GM23248 (cell line): ENCODE results near the gene E2F7. TPM values are rescaled to one million over a fixed set of nuclear protein-coding genes. Genes with fewer than 3 reads are reported as not detected.
A peak's percentile ranks its signal among the peaks of the same experiment; 100 is the strongest.

ENCODE experiments used
- DNase-seq: peaks from one replicate; pipeline ENCODE4 v3.0.0-alpha.2; 2015
- H2AFZ ChIP-seq: fragments of 200-600 bp; sonication (generic); 2 replicates; pipeline ENCODE4 v1.6.1; 2016; ENCODE audit warnings: antibody characterized with exemption
- H3F3A ChIP-seq: fragments of 200-600 bp; sonication (generic); 2 replicates; pipeline ENCODE4 v1.6.1; 2016; ENCODE audit warnings: mild to moderate bottlenecking, antibody characterized with exemption, mixed run types; ENCODE audit not compliant: insufficient read depth
- H3K27ac ChIP-seq: fragments of 200-600 bp; sonication (generic); 2 replicates; pipeline ENCODE4 v1.5.1; 2016; ENCODE audit warnings: mild to moderate bottlenecking
- H3K27me3 ChIP-seq: fragments of 200-600 bp; sonication (generic); replicated peaks from 2 replicates; pipeline ENCODE4 v1.6.1; 2016; ENCODE audit warnings: mild to moderate bottlenecking; ENCODE audit not compliant: insufficient read depth
- H3K36me3 ChIP-seq: fragments of 200-600 bp; sonication (generic); 2 replicates; pipeline ENCODE4 v1.6.1; 2016; ENCODE audit warnings: low read depth, mild to moderate bottlenecking
- H3K4me1 ChIP-seq: fragments of 200-600 bp; sonication (generic); 2 replicates; pipeline ENCODE4 v1.6.1; 2016; ENCODE audit warnings: mild to moderate bottlenecking; ENCODE audit not compliant: insufficient read depth
- H3K4me2 ChIP-seq: fragments of 200-600 bp; sonication (generic); one replicate; pipeline ENCODE4 v1.6.1; 2016; ENCODE audit warnings: mild to moderate bottlenecking; ENCODE audit not compliant: unreplicated experiment
- H3K4me3 ChIP-seq: fragments of 200-600 bp; sonication (generic); 2 replicates; pipeline ENCODE4 v1.5.1; 2016; ENCODE audit warnings: mild to moderate bottlenecking
- H3K79me2 ChIP-seq: fragments of 200-600 bp; sonication (generic); 2 replicates; pipeline ENCODE4 v1.6.1; 2016; ENCODE audit warnings: mild to moderate bottlenecking; ENCODE audit not compliant: insufficient read depth
- H3K9ac ChIP-seq: fragments of 200-600 bp; sonication (generic); 2 replicates; pipeline ENCODE4 v1.6.1; 2016; ENCODE audit warnings: mild to moderate bottlenecking
- H3K9me2 ChIP-seq: fragments of 200-600 bp; sonication (generic); 2 replicates; pipeline ENCODE4 v1.6.1; 2016; ENCODE audit warnings: mixed run types, mild to moderate bottlenecking, moderate library complexity; ENCODE audit not compliant: insufficient read depth
- H3K9me3 ChIP-seq: fragments of 200-600 bp; sonication (generic); one replicate; pipeline ENCODE4 v1.6.1; 2017; ENCODE audit warnings: low read depth
- H4K20me1 ChIP-seq: fragments of 200-600 bp; sonication (generic); 2 replicates; pipeline ENCODE4 v1.6.0; 2016; ENCODE audit not compliant: insufficient read depth
- EZH2 ChIP-seq: fragments of 200-600 bp; sonication (generic); IDR thresholded peaks from 2 replicates; pipeline ENCODE4 v1.6.1; 2018; ENCODE audit warnings: antibody characterized with exemption, mild to moderate bottlenecking; ENCODE audit not compliant: insufficient read depth, poor library complexity, severe bottlenecking
- EZH2phosphoT487 ChIP-seq: fragments of 200-600 bp; sonication (generic); IDR thresholded peaks from 2 replicates; pipeline ENCODE4 v1.6.1; 2018; ENCODE audit warnings: antibody characterized with exemption, moderate library complexity, mild to moderate bottlenecking, low read depth; ENCODE audit not compliant: insufficient read depth
- WGBS, 2 experiments: methylation state at CpG; one replicate each; pipeline ENCODE4 v1.1.6; 2015 to 2017; ENCODE audit warnings: low lambda C conversion rate in 2 of 2, low coverage in 1 of 2; ENCODE audit errors: missing lambda C conversion rate in 2 of 2; 5-methylcytosine and 5-hydroxymethylcytosine counted together
- in situ Hi-C: fragments of 300-500 bp; cut with MboI; formaldehyde crosslinking; loops from 2 replicates; pipeline ENCODE4 v1.15.0; 2020
- polyA plus RNA-seq: library from polyadenylated mRNA; unstranded; fragments of >200 nt; fragmentation: Nextera tagmentation; extraction: Ambion mirVana; gene quantifications from 2 replicates; pipeline ENCODE4 v1.2.1, GENCODE V29; 2016
- total RNA-seq: library from RNA; depleted of rRNA; stranded (reverse); fragments of >200 nt; shearing (Covaris generic); gene quantifications from 2 replicates; pipeline ENCODE4 v1.2.3, GENCODE V29; 2014

The E2F7 gene
- total and polyA plus RNA-seq, 2 experiments from 2014 or later = 2.5 to 5.7 TPM

- Histone ChIP-seq H3K4me3 (no peak overlapping the region), H3K36me3 (no peaks in the 10 kb centered on the region), H3K4me2 (no peak overlapping the region), H3K27ac (no peak overlapping the region), H2AFZ (no peak overlapping the region), H3K9me3 (no peaks in the 10 kb centered on the region), H3K79me2 (0 out of 2 replicates have a peak, but pooled peaks cover 6% of the 10 kb centered on the region), H3K27me3 (no peaks in the 10 kb centered on the region), H4K20me1 (no peaks in the 10 kb centered on the region), H3K9ac (no peak overlapping the region), H3K4me1 (peaks cover 15% of the 10 kb centered on the region), H3F3A (peaks cover 15% of the 10 kb centered on the region), H3K9me2 (no peaks in the 10 kb centered on the region)
- TF ChIP-seq EZH2phosphoT487 (no peak), EZH2 (no peak)
- DNase-seq = no peak
- 98% methylated on average over 4 of the region's 4 CpGs for WGBS, 2 experiments
- in situ Hi-C loops = no loop called here
These were observed 10.5 kb downstream of the E2F7 start for GRCh38 chr12:77054851-77055250.

GRCh38 chr12:77053259-77053658 is 12.1 kb downstream of the E2F7 start:
- Histone ChIP-seq H2AFZ (no peak overlapping the region), H3K36me3 (no peaks in the 10 kb centered on the region), H3K27ac (no peak overlapping the region), H3K9me3 (no peaks in the 10 kb centered on the region), H3F3A (peaks cover under 1% of the 10 kb centered on the region; the same call in 1 of the 2 replicates), H3K4me3 (no peak overlapping the region), H3K79me2 (0 out of 2 replicates have a peak, but pooled peaks cover 6% of the 10 kb centered on the region), H3K9me2 (no peaks in the 10 kb centered on the region), H3K4me1 (peaks cover under 1% of the 10 kb centered on the region), H3K9ac (no peak overlapping the region), H4K20me1 (no peaks in the 10 kb centered on the region), H3K4me2 (no peak overlapping the region), H3K27me3 (no peaks in the 10 kb centered on the region)
- WGBS, 2 experiments = 98 to 100% methylated on average over 1 of the region's 1 CpG
- no peak for TF ChIP-seq EZH2phosphoT487
- TF ChIP-seq EZH2 = no peak
- no peak for DNase-seq
- in situ Hi-C loops = no loop called here

- Histone ChIP-seq H3F3A (no peaks in the 10 kb centered on the region), H3K4me2 (no peak overlapping the region), H3K4me3 (no peak overlapping the region), H3K27me3 (no peaks in the 10 kb centered on the region), H3K27ac (no peak overlapping the region), H3K79me2 (no peaks in the 10 kb centered on the region), H3K4me1 (peaks cover 3% of the 10 kb centered on the region; the same call in 1 of the 2 replicates), H4K20me1 (no peaks in the 10 kb centered on the region), H3K9me2 (no peaks in the 10 kb centered on the region), H3K9me3 (no peaks in the 10 kb centered on the region), H2AFZ (no peak overlapping the region), H3K36me3 (no peaks in the 10 kb centered on the region), H3K9ac (no peak overlapping the region)
- in situ Hi-C loops = no loop called here
- TF ChIP-seq EZH2 (no peak), EZH2phosphoT487 (no peak)
- peak; percentile 71 for DNase-seq
- 31 to 35% methylated on average over 4 of the region's 4 CpGs for WGBS, 2 experiments
These were observed 15.5 kb downstream of the E2F7 start for GRCh38 chr12:77049767-77050353.

- no peaks in the 10 kb centered on the region for H3K27me3 ChIP-seq
- H3K79me2 ChIP-seq = no peaks in the 10 kb centered on the region
- 85 to 93% methylated on average over 6 of the region's 6 CpGs for WGBS, 2 experiments
These were observed 17.8 kb downstream of the E2F7 start for GRCh38 chr12:77047341-77048109.

More at GRCh38 chr12:77047341-77048109, 17.8 kb downstream of the E2F7 start:
- Histone ChIP-seq H3K27ac (no peak overlapping the region), H3F3A (no peaks in the 10 kb centered on the region), H3K9me2 (no peaks in the 10 kb centered on the region), H3K4me3 (no peak overlapping the region), H3K4me1 (peaks cover 3% of the 10 kb centered on the region; the same call in 1 of the 2 replicates), H4K20me1 (no peaks in the 10 kb centered on the region), H3K36me3 (0 out of 2 replicates have a peak, but pooled peaks cover 4% of the 10 kb centered on the region), H3K9ac (no peak overlapping the region), H2AFZ (no peak overlapping the region), H3K9me3 (no peaks in the 10 kb centered on the region), H3K4me2 (no peak overlapping the region)
- in situ Hi-C loops = no loop called here
- no peak for TF ChIP-seq EZH2
- no peak for TF ChIP-seq EZH2phosphoT487
- DNase-seq = peak; percentile 41
